B cell (primary cell): ENCODE results near the gene BTBD10. TPM values are rescaled to one million over a fixed set of nuclear protein-coding genes. Genes with fewer than 3 reads are reported as not detected.

ENCODE experiments used
- ATAC-seq: fragments of 200-7000 bp; cut with Tn5 transposase; one replicate; pipeline ENCODE4 v1.10.0; 2021; ENCODE audit warnings: low read depth, mild to moderate bottlenecking, moderate number of reproducible peaks, moderate library complexity
- CTCF ChIA-PET: fragments of 350-600 bp; sonication (Branson Sonifier 250); formaldehyde crosslinking; loops from one replicate; lab custom pipeline; 2021; ENCODE audit warnings: antibody characterized with exemption, inconsistent platforms; lab: Charles Lee
- POLR2A ChIA-PET: fragments of 350-600 bp; sonication (Branson Sonifier 250); formaldehyde crosslinking; loops from one replicate; lab custom pipeline; 2021; ENCODE audit warnings: antibody characterized with exemption; lab: Charles Lee
- DNase-seq: peaks from one replicate; pipeline ENCODE4 v3.0.0; 2013
- H2AFZ ChIP-seq: 2 replicates; pipeline ENCODE4 v1.6.1; 2012; ENCODE audit warnings: mild to moderate bottlenecking, low read depth, low read length; ENCODE audit not compliant: insufficient read depth, poor library complexity, severe bottlenecking
- H3K27ac ChIP-seq, 2 donors: 1 replicate in 1 of 2; 2 replicates in 1 of 2; pipeline ENCODE4 v1.5.1; 2012 to 2013; ENCODE audit warnings: low read length in 2 of 2, mild to moderate bottlenecking in 2 of 2, moderate library complexity in 1 of 2
- H3K27me3 ChIP-seq, 4 experiments: fragments of 200-600 bp in 1 of 4; sonication (generic) in 1 of 4; replicated peaks in 1 of 4; 1 replicate in 2 of 4; 2 replicates in 2 of 4; pipeline versions ENCODE4 v1.6.1 to v1.7.0; 2013 to 2016; ENCODE audit warnings: low read length in 3 of 4, mild to moderate bottlenecking in 2 of 4, mixed read lengths in 1 of 4, moderate library complexity in 1 of 4; ENCODE audit not compliant: insufficient read depth in 4 of 4, control insufficient read depth in 3 of 4; ENCODE audit errors: control extremely low read depth in 1 of 4
- H3K36me3 ChIP-seq, 2 experiments: replicated peaks in 1 of 2; 1 replicate in 1 of 2; 2 replicates in 1 of 2; pipeline versions ENCODE4 v1.6.1 to v1.7.1; 2013; ENCODE audit warnings: low read length in 1 of 2; ENCODE audit not compliant: insufficient read depth in 2 of 2, control insufficient read depth in 1 of 2; ENCODE audit errors: control extremely low read depth in 1 of 2, extremely low read depth in 1 of 2
- H3K4me1 ChIP-seq, 2 donors: fragments of 200-600 bp in 1 of 2; sonication (generic) in 1 of 2; 1 replicate in 1 of 2; 2 replicates in 1 of 2; pipeline versions ENCODE4 v1.5.1 to v1.6.1; 2013 to 2017; ENCODE audit warnings: low read length in 2 of 2; ENCODE audit not compliant: control insufficient read depth in 2 of 2, insufficient read depth in 2 of 2
- H3K4me2 ChIP-seq: replicated peaks from 2 replicates; pipeline ENCODE3; 2012; ENCODE audit warnings: mild to moderate bottlenecking, low read depth, low read length; ENCODE audit not compliant: poor library complexity, severe bottlenecking
- H3K4me3 ChIP-seq, 5 experiments: fragments of 200-600 bp in 1 of 5; sonication (generic) in 1 of 5; 1 replicate in 3 of 5; 2 replicates in 2 of 5; pipeline versions ENCODE4 v1.5.1 to v1.7.0; 2011 to 2016; ENCODE audit warnings: low read length in 4 of 5, mild to moderate bottlenecking in 4 of 5, low read depth in 2 of 5, control low read depth in 1 of 5, moderate library complexity in 1 of 5; ENCODE audit not compliant: insufficient read depth in 1 of 5; ENCODE audit errors: control extremely low read depth in 1 of 5, extremely low read depth in 1 of 5
- H3K79me2 ChIP-seq: fragments of 200-600 bp; sonication (generic); one replicate; pipeline ENCODE4 v1.6.0; 2016; ENCODE audit warnings: low read length; ENCODE audit not compliant: control insufficient read depth, insufficient read depth
- H3K9ac ChIP-seq: fragments of 200-600 bp; sonication (generic); 2 replicates; pipeline ENCODE4 v1.6.1; 2017; ENCODE audit warnings: mild to moderate bottlenecking, low read length, moderate library complexity
- H3K9me3 ChIP-seq, 3 donors: one replicate each; pipeline versions ENCODE4 v1.6.1 to v1.7.1; 2013; ENCODE audit warnings: low read length in 2 of 3; ENCODE audit not compliant: control insufficient read depth in 2 of 3, insufficient read depth in 1 of 3; ENCODE audit errors: control extremely low read depth in 1 of 3
- H4K20me1 ChIP-seq: 2 replicates; pipeline ENCODE4 v1.6.0; 2012; ENCODE audit warnings: mild to moderate bottlenecking, low read length; ENCODE audit not compliant: insufficient read depth, control insufficient read depth, poor library complexity, severe bottlenecking
- H3K27ac Mint-ChIP-seq: one replicate; pipeline ENCODE4 v1.8.0; 2021; ENCODE audit warnings: mixed read lengths
- H3K27me3 Mint-ChIP-seq: one replicate; pipeline ENCODE4 v1.8.0; 2021; ENCODE audit warnings: mixed read lengths
- H3K4me1 Mint-ChIP-seq: one replicate; pipeline ENCODE4 v1.8.0; 2021; ENCODE audit warnings: mixed read lengths
- H3K4me3 Mint-ChIP-seq: one replicate; pipeline ENCODE4 v1.8.0; 2021; ENCODE audit warnings: mixed read lengths
- H3K9me3 Mint-ChIP-seq: one replicate; pipeline ENCODE4 v1.8.0; 2022; ENCODE audit warnings: mixed read lengths; ENCODE audit not compliant: insufficient read depth
- CTCF ChIP-seq: fragments of 200-600 bp; IDR thresholded peaks from one replicate; pipeline ENCODE4 v1.8.0; 2022; ENCODE audit warnings: antibody characterized with exemption, mild to moderate bottlenecking
- EZH2 ChIP-seq: IDR thresholded peaks from 2 replicates; pipeline ENCODE4 v1.6.1; 2012; ENCODE audit warnings: borderline replicate concordance, low read depth, mild to moderate bottlenecking, moderate library complexity, low read length; ENCODE audit not compliant: insufficient read depth, poor library complexity, severe bottlenecking
- WGBS: methylation state at CpG from one replicate; pipeline ENCODE4 v1.1.5; 2013; ENCODE audit warnings: missing lambda C conversion rate; ENCODE audit not compliant: insufficient coverage; 5-methylcytosine and 5-hydroxymethylcytosine counted together
- intact Hi-C: fragments of 100-400 bp; cut with micrococcal nuclease; formaldehyde crosslinking; loops from one replicate; pipeline ENCODE4 v1.10.0; 2022
- polyA plus RNA-seq: library from polyadenylated mRNA; depleted of rRNA; stranded (reverse); fragments of >200 nt; gene quantifications from 2 replicates; pipeline ENCODE4 v1.2.3, GENCODE V29; 2012
- total RNA-seq, 2 donors: library from RNA; stranded (reverse); fragments of 120-200 nt in 1 of 2; gene quantifications; 1 replicate in 1 of 2; 2 replicates in 1 of 2; pipeline versions ENCODE4 v1.2.3 to v1.2.4, GENCODE V29; 2013 to 2022

BTBD10 gene
- total and polyA plus RNA-seq, 2 donors (not counting 1 experiment from before 2014, with no cell fraction given) = 8.2 to 19.6 TPM

GRCh38 chr11:13462311-13462900, 616 bp downstream of the BTBD10 start:
- no peaks in the 10 kb centered on the region for H3K9me3 Mint-ChIP-seq
- no peak for TF ChIP-seq CTCF
- TF ChIP-seq EZH2 = no peak
- H3K27me3 Mint-ChIP-seq = no peaks in the 10 kb centered on the region
- H3K27ac Mint-ChIP-seq = peak overlapping the region; percentile 97
- DNase-seq (no peak), ATAC-seq (peak; percentile 25)
- Histone ChIP-seq H3K9ac (peak overlapping the region; percentile 97), H2AFZ (peak overlapping the region; percentile 87), H3K4me3 (peak overlapping the region; percentile 79 to 94 (median 88)), H3K27ac (peak overlapping the region; percentile 83 to 93), H3K36me3 (no peaks in the 10 kb centered on the region), H3K9me3 (peaks cover 0 to 1% (median 0%) of the 10 kb centered on the region in 3 donors), H4K20me1 (peaks cover 7% of the 10 kb centered on the region), H3K4me2 (peak overlapping the region; percentile 78), H3K27me3 (no peaks in the 10 kb centered on the region), H3K4me1 (peaks cover 17 to 18% of the 10 kb centered on the region in 2 donors), H3K79me2 (peaks cover 52% of the 10 kb centered on the region)
- POLR2A ChIA-PET = interaction anchor here (0.6 to 1.0 kb wide), 2 partner anchors 206 to 862 kb away, joined by 5 to 8 read pairs; partner anchors contain the start of gene FAR1
- intact Hi-C loops = loop anchor here (5.0 to 10.0 kb wide), 2 partner anchors 1062 to 1430 kb away; partner anchors contain the start of genes CYP2R1 and PSMA1
- 4% methylated on average over 13 of the region's 18 CpGs for WGBS
- H3K4me3 Mint-ChIP-seq = peak overlapping the region; percentile 99
- H3K4me1 Mint-ChIP-seq = peaks cover 46% of the 10 kb centered on the region
- CTCF ChIA-PET = interaction anchor here (0.9 to 1.0 kb wide), 2 partner anchors 13 to 127 kb away, joined by 3 read pairs; no protein-coding TSS in a partner anchor

GRCh38 chr11:13461291-13461690, 1.7 kb downstream of the BTBD10 start:
- DNase-seq (no peak), ATAC-seq (no peak)
- Histone ChIP-seq H3K36me3 (no peaks in the 10 kb centered on the region), H3K27ac (no peak overlapping the region), H3K27me3 (no peaks in the 10 kb centered on the region), H3K79me2 (peaks cover 63% of the 10 kb centered on the region), H3K9ac (no peak overlapping the region), H3K4me3 (no peak overlapping the region), H3K4me1 (peaks cover 17 to 18% of the 10 kb centered on the region in 2 donors), H3K9me3 (peaks cover 0 to 1% (median 0%) of the 10 kb centered on the region in 3 donors), H3K4me2 (no peak overlapping the region), H4K20me1 (peaks cover 18% of the 10 kb centered on the region), H2AFZ (no peak overlapping the region)
- intact Hi-C loops = loop anchor here (5.0 to 10.0 kb wide), 2 partner anchors 1064 to 1431 kb away; partner anchors contain the start of genes CYP2R1 and PSMA1
- ChIA-PET CTCF (no interaction called here), POLR2A (no interaction called here)
- Mint-ChIP-seq H3K9me3 (no peaks in the 10 kb centered on the region), H3K27me3 (no peaks in the 10 kb centered on the region), H3K27ac (no peak overlapping the region), H3K4me3 (peak overlapping the region; percentile 99), H3K4me1 (peaks cover 46% of the 10 kb centered on the region)
- no CpG with 5 or more reads among the region's 3 CpGs for WGBS
- TF ChIP-seq CTCF (no peak), EZH2 (no peak)
